ENCODE results near the gene MTG1. TPM values are rescaled to one million over a fixed set of nuclear protein-coding genes. Genes with fewer than 3 reads are reported as not detected.
"Not testable (repeated sequence)": the region's sequence is repeated elsewhere in the genome, so short reads cannot be mapped to it uniquely, and the experiment has no call there.

MTG1 gene
- total RNA-seq, 2 donors from 2014 or later: 48.7 to 51.2 TPM

DNA sequence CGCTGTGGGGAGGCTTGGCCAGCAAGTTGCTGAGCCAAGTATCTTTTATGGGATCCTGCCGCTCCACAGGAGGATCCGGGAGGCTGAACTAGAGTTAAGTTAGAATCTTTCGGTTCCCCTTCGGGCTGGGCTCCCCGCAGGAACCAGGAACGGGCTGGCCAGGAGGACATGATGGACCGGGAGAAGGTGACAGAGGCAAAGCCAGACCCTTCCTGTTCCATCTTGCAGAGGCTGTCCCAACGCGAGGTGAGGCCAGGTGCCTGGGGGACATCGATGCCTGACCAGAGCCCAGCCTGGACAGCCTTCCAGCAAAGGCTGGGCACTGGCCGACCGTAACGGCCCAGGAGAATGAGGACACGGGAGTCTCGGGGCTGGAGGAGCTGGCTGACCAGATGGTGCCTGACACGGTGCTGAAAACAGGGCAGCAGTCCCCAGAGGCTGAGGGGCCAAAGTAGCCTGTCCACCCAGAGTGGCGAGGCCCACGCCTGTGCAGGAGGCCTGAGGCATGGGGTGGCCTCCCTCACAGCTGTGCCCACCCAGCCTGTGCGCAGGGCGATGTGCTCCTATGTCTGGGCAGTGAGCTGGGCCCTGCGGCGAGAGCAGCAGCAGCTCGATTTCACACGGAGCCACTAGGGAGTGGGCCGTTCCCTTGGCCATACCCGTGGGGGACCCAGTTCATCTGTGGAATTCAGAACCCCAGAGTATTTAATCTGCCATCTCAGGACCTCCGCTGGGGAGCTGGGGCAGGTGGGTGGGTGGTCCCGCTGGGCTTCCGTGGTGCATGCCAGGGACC is 16.7 kb upstream of the MTG1 start:
- Mint-ChIP-seq H3K4me3 (peak overlapping the region; percentile 81), H3K27me3 (no peaks in the 10 kb centered on the region), H3K36me3 (ENCODE audit: low read depth) (no peaks in the 10 kb centered on the region), H3K27ac (peak overlapping the region; percentile 72), H3K4me1 (peaks cover 10% of the 10 kb centered on the region)
- H3K9me3 ChIP-seq (ENCODE audit: control insufficient read depth, low read length, poor library complexity, severe bottlenecking): no peaks in the 10 kb centered on the region
- ATAC-seq (no peak), DNase-seq (no peak)

DNA sequence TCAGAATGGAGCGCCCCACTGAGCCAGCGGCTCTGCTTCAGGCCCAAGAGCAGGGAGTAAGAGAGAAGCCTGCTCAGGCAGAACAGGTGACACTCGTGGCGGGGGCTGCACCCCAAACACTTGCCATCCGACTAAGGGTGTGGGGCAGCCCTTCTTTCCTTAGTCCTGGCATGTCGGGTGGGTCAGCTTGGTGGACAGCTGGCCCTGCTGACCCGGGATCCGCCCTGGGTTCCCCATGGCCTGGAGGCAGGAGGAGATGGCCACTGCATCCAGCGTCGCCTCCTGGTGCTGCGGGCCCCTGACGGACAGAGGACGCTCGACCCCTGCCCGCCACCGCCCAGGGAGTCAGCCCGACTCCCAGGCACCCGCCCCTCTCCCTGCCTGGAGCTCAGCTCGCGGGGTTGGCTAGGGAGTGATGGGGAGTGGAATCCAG is 16.1 kb upstream of the MTG1 start:
- no peaks in the 10 kb centered on the region for H3K9me3 ChIP-seq (ENCODE audit: control insufficient read depth, low read length, poor library complexity, severe bottlenecking)
- Mint-ChIP-seq H3K4me1 (peaks cover 10% of the 10 kb centered on the region), H3K36me3 (ENCODE audit: low read depth) (no peaks in the 10 kb centered on the region), H3K27me3 (no peaks in the 10 kb centered on the region), H3K27ac (no peak overlapping the region), H3K4me3 (peak overlapping the region; percentile 81)
- no peak for ATAC-seq
- DNase-seq: no peak

DNA sequence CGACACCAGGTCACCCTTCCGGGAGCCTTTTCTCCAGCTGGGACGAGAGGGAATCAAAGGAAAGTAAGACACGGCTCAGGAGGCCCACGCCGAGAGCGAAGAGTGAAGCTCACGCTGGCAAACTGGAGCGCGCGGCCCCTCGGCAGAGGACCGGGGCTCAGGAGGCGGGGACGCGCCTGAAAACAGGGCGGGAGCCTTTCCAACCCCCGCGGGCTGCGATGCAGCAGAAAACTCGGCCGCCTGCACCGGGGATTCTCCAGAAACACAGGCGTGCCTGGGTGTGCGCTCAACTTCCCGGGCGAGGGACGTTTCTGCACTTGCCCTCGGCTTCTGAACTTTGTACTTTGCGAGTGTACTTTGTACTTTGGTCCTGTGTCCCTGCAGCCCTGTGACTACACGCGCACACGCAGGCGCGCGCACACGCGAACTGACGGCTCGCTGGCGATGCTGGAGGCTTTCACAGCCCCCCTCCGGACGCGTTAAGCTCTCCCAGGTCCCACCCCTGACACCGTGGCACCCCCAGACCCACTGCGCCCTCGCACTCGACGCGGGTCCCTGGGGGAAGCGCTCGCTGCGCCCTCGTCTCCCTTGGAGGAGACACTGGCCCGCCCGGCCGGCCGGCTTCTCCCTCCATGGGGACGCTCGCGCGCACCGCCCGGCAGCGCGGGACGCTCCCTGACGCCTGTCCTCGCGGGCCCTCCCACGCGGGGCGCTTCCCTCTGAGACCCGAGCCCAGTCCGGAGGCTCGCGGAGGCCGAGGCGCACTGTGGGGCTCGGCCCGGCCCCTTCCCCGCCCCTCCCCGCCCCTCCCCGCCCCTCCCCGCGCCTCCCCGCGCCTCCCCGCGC is 15.5 kb upstream of the MTG1 start:
- ATAC-seq: peak; percentile 59
- H3K9me3 ChIP-seq (ENCODE audit: control insufficient read depth, low read length, poor library complexity, severe bottlenecking): no peaks in the 10 kb centered on the region
- peak; percentile 34 to 61 (median 51) for DNase-seq
- peaks cover 10% of the 10 kb centered on the region for H3K4me1 Mint-ChIP-seq
- H3K4me3 Mint-ChIP-seq: peak overlapping the region; percentile 81
- no peaks in the 10 kb centered on the region for H3K36me3 Mint-ChIP-seq (ENCODE audit: low read depth)
- no peaks in the 10 kb centered on the region for H3K27me3 Mint-ChIP-seq
- H3K27ac Mint-ChIP-seq: no peak overlapping the region

DNA sequence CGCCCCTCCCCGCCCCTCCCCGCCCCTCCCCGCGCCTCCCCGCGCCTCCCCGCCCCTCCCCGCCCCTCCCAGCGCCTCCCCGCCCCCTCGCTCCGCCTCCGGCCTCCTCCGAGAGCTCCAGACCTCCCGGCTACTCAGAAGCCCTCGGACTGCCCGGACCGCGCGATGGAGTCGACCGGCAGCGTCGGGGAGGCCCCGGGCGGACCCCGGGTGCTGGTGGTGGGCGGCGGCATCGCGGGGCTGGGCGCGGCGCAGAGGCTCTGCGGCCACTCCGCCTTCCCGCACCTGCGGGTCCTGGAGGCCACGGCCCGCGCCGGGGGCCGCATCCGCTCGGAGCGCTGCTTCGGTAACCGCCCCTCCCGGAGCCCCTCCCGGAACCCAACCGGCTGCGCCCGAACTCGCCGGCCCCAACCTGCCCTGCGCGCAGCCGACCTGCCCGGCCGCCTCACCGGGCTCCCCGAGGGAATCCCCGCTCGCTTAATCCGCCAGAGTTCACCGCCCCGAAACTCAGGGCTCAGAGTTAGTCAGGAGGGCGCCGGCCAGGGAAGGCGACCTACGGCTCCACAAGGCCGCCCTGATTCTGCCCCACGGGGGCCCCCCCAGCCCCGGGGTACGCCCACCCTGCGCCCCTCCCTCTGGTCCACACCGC is 14.7 kb upstream of the MTG1 start, which contains the start of gene PAOX:
PAOX (plus strand) TSS at position 111 of the 649 bp plus-strand sequence; CDS start at position 166, 55 bp downstream.
- H3K4me1 Mint-ChIP-seq: peaks cover 8% of the 10 kb centered on the region
- ATAC-seq (peak; percentile 73), DNase-seq (peak; percentile 44 to 58 (median 58))
- no peaks in the 10 kb centered on the region for H3K9me3 ChIP-seq (ENCODE audit: control insufficient read depth, low read length, poor library complexity, severe bottlenecking)
- peak within 1 kb of the TSS; percentile 41 for H3K27ac Mint-ChIP-seq
- H3K27me3 Mint-ChIP-seq: no peaks in the 10 kb centered on the region
- no peaks in the 10 kb centered on the region for H3K36me3 Mint-ChIP-seq (ENCODE audit: low read depth)
- peak within 1 kb of the TSS; percentile 83 for H3K4me3 Mint-ChIP-seq

DNA sequence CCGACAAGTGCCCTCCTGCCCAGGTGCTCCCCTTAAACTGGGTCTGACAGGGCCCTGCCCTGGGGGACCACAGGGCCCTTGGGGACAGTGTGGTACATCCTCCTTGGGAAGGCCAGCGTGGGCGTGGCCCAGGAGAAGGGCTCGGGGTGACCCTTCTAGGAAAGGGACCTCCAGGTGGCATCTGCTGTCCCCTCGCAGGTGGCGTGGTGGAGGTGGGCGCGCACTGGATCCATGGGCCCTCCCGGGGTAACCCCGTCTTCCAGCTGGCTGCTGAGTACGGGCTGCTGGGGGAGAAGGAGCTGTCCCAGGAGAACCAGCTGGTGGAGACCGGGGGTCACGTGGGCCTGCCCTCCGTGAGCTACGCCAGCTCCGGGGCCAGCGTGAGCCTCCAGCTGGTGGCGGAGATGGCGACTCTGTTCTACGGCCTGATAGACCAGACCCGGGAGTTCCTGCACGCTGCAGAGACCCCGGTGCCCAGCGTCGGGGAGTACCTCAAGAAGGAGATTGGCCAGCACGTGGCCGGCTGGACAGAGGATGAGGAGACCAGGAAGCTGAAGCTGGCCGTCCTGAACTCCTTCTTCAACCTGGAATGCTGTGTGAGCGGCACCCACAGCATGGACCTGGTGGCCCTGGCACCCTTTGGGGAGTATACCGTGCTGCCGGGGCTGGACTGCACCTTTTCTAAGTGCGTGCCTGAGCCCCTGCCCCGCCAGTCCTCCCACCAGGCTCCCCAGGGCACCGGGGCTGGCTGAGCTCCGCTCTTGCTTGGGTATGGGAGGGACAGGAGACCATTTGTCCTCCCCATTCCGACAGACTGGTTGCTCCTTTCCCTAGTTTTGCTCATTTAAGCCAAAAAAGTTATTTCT is 13.9 kb upstream of the MTG1 start:
- DNase-seq: no peak
- H3K4me1 Mint-ChIP-seq: peaks cover 8% of the 10 kb centered on the region
- H3K36me3 Mint-ChIP-seq (ENCODE audit: low read depth): no peaks in the 10 kb centered on the region
- peak overlapping the region; percentile 83 for H3K4me3 Mint-ChIP-seq
- no peak for ATAC-seq
- H3K9me3 ChIP-seq (ENCODE audit: control insufficient read depth, low read length, poor library complexity, severe bottlenecking): no peaks in the 10 kb centered on the region
- no peaks in the 10 kb centered on the region for H3K27me3 Mint-ChIP-seq
- H3K27ac Mint-ChIP-seq: peak overlapping the region; percentile 41

DNA sequence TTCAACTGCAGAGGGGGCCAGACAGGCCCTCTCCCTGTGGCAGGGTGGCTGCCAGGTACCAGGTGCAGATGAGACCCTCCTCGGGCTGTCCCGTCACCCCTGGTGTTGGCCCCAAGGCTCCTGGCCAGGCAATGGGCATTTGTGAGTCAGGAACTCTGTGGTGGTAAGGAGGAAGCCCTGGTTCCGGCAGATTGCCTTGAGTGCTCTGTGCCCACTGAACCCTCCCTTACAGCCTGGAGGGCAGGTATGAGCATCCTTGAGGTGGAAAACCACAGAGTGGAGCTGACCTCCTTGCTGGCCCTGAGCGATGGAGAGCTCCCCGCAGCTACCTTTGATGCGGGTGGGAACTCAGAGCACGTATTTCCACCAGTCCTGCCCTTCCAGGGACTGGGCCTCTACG is 12.9 kb upstream of the MTG1 start:
- no peaks in the 10 kb centered on the region for H3K36me3 Mint-ChIP-seq (ENCODE audit: low read depth)
- no peak for DNase-seq
- H3K27me3 Mint-ChIP-seq: no peaks in the 10 kb centered on the region
- H3K9me3 ChIP-seq (ENCODE audit: control insufficient read depth, low read length, poor library complexity, severe bottlenecking): no peaks in the 10 kb centered on the region
- H3K4me3 Mint-ChIP-seq: no peak overlapping the region
- peak overlapping the region; percentile 41 for H3K27ac Mint-ChIP-seq
- ATAC-seq: no peak
- H3K4me1 Mint-ChIP-seq: peaks cover 8% of the 10 kb centered on the region

DNA sequence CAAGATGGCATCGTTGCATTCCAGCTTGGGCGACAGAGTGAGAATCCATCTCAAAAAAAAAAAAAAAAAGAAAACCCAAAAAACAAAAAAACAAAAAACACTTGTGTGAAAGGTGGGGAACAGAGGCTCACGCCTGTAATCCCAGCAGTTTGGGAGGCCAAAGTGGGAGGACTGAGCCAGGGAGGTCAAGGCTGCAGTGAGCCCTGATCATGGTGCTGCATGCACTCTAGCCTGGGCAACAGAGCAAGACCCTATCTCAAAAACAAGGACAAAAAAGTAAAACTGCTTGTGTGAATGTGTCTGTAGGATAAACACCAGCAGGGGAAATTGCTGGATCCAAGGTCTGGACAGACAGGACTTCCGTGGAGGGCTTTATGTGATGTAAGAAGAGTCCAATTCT is 10.4 kb upstream of the MTG1 start:
- H3K4me3 Mint-ChIP-seq: no peak overlapping the region
- H3K36me3 Mint-ChIP-seq (ENCODE audit: low read depth): no peaks in the 10 kb centered on the region
- no peak for ATAC-seq
- H3K27me3 Mint-ChIP-seq: no peaks in the 10 kb centered on the region
- H3K9me3 ChIP-seq (ENCODE audit: control insufficient read depth, low read length, poor library complexity, severe bottlenecking): no peaks in the 10 kb centered on the region
- DNase-seq: no peak
- H3K4me1 Mint-ChIP-seq: peaks cover 9% of the 10 kb centered on the region
- H3K27ac Mint-ChIP-seq: no peak overlapping the region

DNA sequence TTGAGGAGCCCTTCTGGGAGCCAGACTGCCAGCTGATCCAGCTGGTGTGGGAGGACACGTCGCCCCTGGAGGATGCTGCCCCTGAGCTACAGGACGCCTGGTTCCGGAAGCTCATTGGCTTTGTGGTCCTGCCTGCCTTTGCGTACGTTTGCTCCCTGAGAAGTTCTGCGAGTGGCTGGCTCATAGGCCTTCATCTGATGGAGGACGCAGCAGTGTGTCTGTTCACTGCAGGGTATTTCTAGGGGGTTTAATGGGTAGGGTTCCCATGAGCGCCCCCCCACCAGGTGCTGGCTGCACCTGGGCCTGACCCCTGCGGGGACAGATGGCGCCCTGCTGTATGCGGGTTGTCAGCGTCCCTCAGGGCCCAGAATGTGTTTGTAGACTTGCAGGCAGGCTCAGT is 9.9 kb upstream of the MTG1 start:
- ATAC-seq (no peak), DNase-seq (no peak)
- H3K36me3 Mint-ChIP-seq (ENCODE audit: low read depth): no peaks in the 10 kb centered on the region
- no peak overlapping the region for H3K27ac Mint-ChIP-seq
- peaks cover 14% of the 10 kb centered on the region for H3K4me1 Mint-ChIP-seq
- no peaks in the 10 kb centered on the region for H3K27me3 Mint-ChIP-seq
- H3K4me3 Mint-ChIP-seq: no peak overlapping the region
- H3K9me3 ChIP-seq (ENCODE audit: control insufficient read depth, low read length, poor library complexity, severe bottlenecking): no peaks in the 10 kb centered on the region

DNA sequence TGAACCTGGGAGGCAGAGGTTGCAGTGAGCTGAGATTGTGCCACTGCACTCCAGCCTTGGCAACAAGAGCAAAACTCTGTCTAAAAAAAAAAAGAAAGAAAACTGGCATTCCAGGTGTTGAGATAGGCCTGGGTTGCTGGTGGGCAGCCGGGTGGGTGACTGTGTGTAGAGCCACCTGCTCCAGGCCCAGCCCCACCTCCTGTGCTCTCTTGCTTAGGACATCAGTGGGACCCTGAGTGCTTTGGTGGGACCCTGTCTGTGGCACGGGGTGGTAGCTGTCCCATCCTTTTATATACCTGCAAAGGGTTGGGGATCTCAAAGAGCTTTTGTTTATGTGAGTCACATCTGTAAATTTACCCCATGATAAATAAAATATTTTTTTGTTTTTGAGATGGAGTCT is 8.7 kb upstream of the MTG1 start:
- no peaks in the 10 kb centered on the region for H3K27me3 Mint-ChIP-seq
- no peak overlapping the region for H3K4me3 Mint-ChIP-seq
- H3K4me1 Mint-ChIP-seq: peaks cover 18% of the 10 kb centered on the region
- H3K9me3 ChIP-seq (ENCODE audit: control insufficient read depth, low read length, poor library complexity, severe bottlenecking): no peaks in the 10 kb centered on the region
- no peak overlapping the region for H3K27ac Mint-ChIP-seq
- DNase-seq (no peak), ATAC-seq (no peak)
- no peaks in the 10 kb centered on the region for H3K36me3 Mint-ChIP-seq (ENCODE audit: low read depth)

DNA sequence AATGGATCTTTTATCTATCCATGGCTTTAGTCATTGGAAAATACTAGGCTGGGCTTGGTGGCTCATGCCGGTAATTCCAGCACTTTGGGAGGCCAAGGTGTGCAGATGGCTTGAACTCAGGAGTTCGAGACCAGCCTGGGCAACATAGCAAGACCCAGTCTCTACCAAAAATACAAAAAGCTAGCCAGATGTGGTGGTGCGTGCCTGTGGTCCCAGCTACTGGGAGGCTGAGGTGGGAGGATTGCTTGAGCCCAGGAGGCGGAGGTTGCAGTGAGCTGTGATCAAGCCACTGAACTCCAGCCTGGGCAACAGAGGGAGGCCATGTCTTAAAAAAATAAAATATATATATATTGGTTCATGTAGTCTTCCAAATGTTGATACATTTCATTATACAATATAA is 7.0 kb upstream of the MTG1 start:
- DNase-seq; H3K27me3 Mint-ChIP-seq; H3K4me3 Mint-ChIP-seq; H3K27ac Mint-ChIP-seq; H3K36me3 Mint-ChIP-seq (ENCODE audit: low read depth); H3K9me3 ChIP-seq (ENCODE audit: control insufficient read depth, low read length, poor library complexity, severe bottlenecking); ATAC-seq: not testable (repeated sequence)
- peaks cover 23% of the 10 kb centered on the region for H3K4me1 Mint-ChIP-seq

DNA sequence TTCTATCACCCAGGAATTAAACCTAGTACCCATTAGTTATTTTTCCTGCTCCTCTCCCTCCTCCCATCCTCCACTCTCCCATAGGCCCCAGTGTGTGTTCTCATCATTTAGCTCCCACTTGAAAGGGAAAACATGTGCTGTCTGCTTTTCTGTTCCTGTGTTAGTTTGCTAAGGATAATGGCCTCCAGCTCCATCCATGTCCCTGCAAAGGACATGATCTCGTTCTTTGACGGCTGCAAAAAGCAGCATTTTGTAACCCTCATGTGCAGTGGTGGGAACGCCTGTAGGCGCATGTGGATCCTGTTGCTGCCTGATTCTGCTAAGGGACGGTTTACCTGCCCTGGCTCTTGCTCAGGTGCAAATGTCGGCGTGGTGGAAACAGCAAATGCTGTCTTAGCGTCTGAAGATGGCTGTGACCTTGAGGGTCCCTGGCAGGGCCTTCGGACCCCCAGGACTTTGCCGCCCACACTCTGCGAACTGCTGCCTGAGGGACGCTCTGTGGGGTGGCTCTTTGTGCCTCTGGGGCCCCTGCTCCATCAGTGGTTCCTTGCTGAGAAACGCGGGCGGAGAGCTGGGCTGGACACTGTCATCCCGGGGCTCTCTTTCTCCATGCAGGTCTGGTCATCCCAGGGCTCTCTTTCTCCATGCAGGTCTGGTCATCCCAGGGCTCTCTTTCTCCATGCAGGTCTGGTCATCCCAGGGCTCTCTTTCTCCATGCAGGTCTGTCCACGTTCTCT is 5.6 kb upstream of the MTG1 start:
- Mint-ChIP-seq H3K27me3 (no peaks in the 10 kb centered on the region), H3K4me3 (peak overlapping the region; percentile 90), H3K27ac (peak overlapping the region; percentile 87), H3K4me1 (peaks cover 23% of the 10 kb centered on the region), H3K36me3 (ENCODE audit: low read depth) (no peaks in the 10 kb centered on the region)
- DNase-seq: no peak
- no peaks in the 10 kb centered on the region for H3K9me3 ChIP-seq (ENCODE audit: control insufficient read depth, low read length, poor library complexity, severe bottlenecking)
- ATAC-seq: no peak
